ENCODE data around the gene FGF6. TPM values are rescaled to one million over a fixed set of nuclear protein-coding genes. Genes with fewer than 3 reads are reported as not detected.
"Not testable (repeated sequence)": the region's sequence is repeated elsewhere in the genome, so short reads cannot be mapped to it uniquely, and the experiment has no call there.

Gene FGF6
- total RNA-seq, 2 experiments from 2014 or later: not detected

- CTCF ChIA-PET; H3K4me3 Mint-ChIP-seq; H3K36me3 Mint-ChIP-seq; DNase-seq; ATAC-seq; H3K27ac Mint-ChIP-seq; H3K4me1 Mint-ChIP-seq; H3K9me3 Mint-ChIP-seq (ENCODE audit: low read depth): not testable (repeated sequence)
- peaks cover 46% of the 10 kb centered on the region for H3K27me3 Mint-ChIP-seq
Measured at GRCh38 chr12:4455849-4456248, 10.2 kb upstream of the FGF6 start.

GRCh38 chr12:4454315-4454860 is 8.8 kb upstream of the FGF6 start:
- CTCF ChIA-PET: no interaction called here
- Mint-ChIP-seq H3K36me3 (no peaks in the 10 kb centered on the region), H3K9me3 (ENCODE audit: low read depth) (peaks cover 5% of the 10 kb centered on the region), H3K27ac (no peak overlapping the region), H3K4me1 (no peaks in the 10 kb centered on the region), H3K27me3 (peaks cover 50% of the 10 kb centered on the region), H3K4me3 (no peak overlapping the region)
- ATAC-seq (no peak), DNase-seq (no peak)

- Mint-ChIP-seq H3K27me3 (peaks cover 42% of the 10 kb centered on the region), H3K36me3 (no peaks in the 10 kb centered on the region), H3K4me1 (no peaks in the 10 kb centered on the region), H3K27ac (no peak overlapping the region), H3K9me3 (ENCODE audit: low read depth) (peaks cover 5% of the 10 kb centered on the region), H3K4me3 (no peak overlapping the region)
- DNase-seq (no peak), ATAC-seq (no peak)
- CTCF ChIA-PET: no interaction called here
Measured at GRCh38 chr12:4451694-4452093, 6.1 kb upstream of the FGF6 start.

GRCh38 chr12:4450551-4451112 is 5.0 kb upstream of the FGF6 start:
- CTCF ChIA-PET: interaction anchor here (1.0 kb wide), 1 partner anchor 193 kb away, joined by 3 read pairs; no protein-coding TSS in a partner anchor
- Mint-ChIP-seq H3K9me3 (ENCODE audit: low read depth) (peaks cover 5% of the 10 kb centered on the region), H3K4me1 (no peaks in the 10 kb centered on the region), H3K36me3 (no peaks in the 10 kb centered on the region), H3K27me3 (peaks cover 41% of the 10 kb centered on the region), H3K27ac (no peak overlapping the region), H3K4me3 (no peak overlapping the region)
- no peak for DNase-seq
- no peak for ATAC-seq

- Mint-ChIP-seq H3K27ac (no peak overlapping the region), H3K4me1 (no peaks in the 10 kb centered on the region)
- CTCF ChIA-PET: no interaction called here
Measured at GRCh38 chr12:4449851-4450221, 4.2 kb upstream of the FGF6 start.

GRCh38 chr12:4448943-4449850 is 3.6 kb upstream of the FGF6 start:
- H3K4me1 Mint-ChIP-seq: no peaks in the 10 kb centered on the region
- no peaks in the 10 kb centered on the region for H3K36me3 Mint-ChIP-seq
- peaks cover 44% of the 10 kb centered on the region for H3K27me3 Mint-ChIP-seq
- H3K4me3 Mint-ChIP-seq: no peak overlapping the region
- ATAC-seq: no peak
- CTCF ChIA-PET: no interaction called here
- no peak overlapping the region for H3K27ac Mint-ChIP-seq
- peaks cover 5% of the 10 kb centered on the region for H3K9me3 Mint-ChIP-seq (ENCODE audit: low read depth)
- no peak for DNase-seq

More at GRCh38 chr12:4449851-4450221, 4.2 kb upstream of the FGF6 start:
- Mint-ChIP-seq H3K4me3 (no peak overlapping the region), H3K27me3 (peaks cover 42% of the 10 kb centered on the region), H3K36me3 (no peaks in the 10 kb centered on the region), H3K9me3 (ENCODE audit: low read depth) (peaks cover 5% of the 10 kb centered on the region)
- ATAC-seq (no peak), DNase-seq (no peak)

GRCh38 chr12:4448371-4448940 is 2.8 kb upstream of the FGF6 start:
- Mint-ChIP-seq H3K36me3 (no peaks in the 10 kb centered on the region), H3K27ac (no peak overlapping the region), H3K27me3 (peaks cover 39% of the 10 kb centered on the region), H3K9me3 (ENCODE audit: low read depth) (peaks cover 3% of the 10 kb centered on the region), H3K4me1 (no peaks in the 10 kb centered on the region), H3K4me3 (no peak overlapping the region)
- ATAC-seq: no peak
- DNase-seq: no peak
- CTCF ChIA-PET: no interaction called here

GRCh38 chr12:4447151-4447550 is 1.5 kb upstream of the FGF6 start:
- Mint-ChIP-seq H3K27me3 (peaks cover 43% of the 10 kb centered on the region), H3K4me1 (no peaks in the 10 kb centered on the region), H3K27ac (no peak overlapping the region), H3K36me3 (no peaks in the 10 kb centered on the region), H3K9me3 (ENCODE audit: low read depth) (no peaks in the 10 kb centered on the region), H3K4me3 (no peak overlapping the region)
- DNase-seq: no peak
- CTCF ChIA-PET: no interaction called here
- ATAC-seq: no peak

GRCh38 chr12:4446335-4446734 is 720 bp upstream of the FGF6 start:
- CTCF ChIA-PET: interaction anchor here (1.3 kb wide), 1 partner anchor 13 kb away, joined by 3 read pairs; no protein-coding TSS in a partner anchor

GRCh38 chr12:4444031-4444430 is 1.6 kb downstream of the FGF6 start:
- Mint-ChIP-seq H3K4me1 (peaks cover 9% of the 10 kb centered on the region), H3K27me3 (peaks cover 29% of the 10 kb centered on the region), H3K4me3 (no peak overlapping the region), H3K27ac (no peak overlapping the region), H3K36me3 (no peaks in the 10 kb centered on the region), H3K9me3 (ENCODE audit: low read depth) (no peaks in the 10 kb centered on the region)
- DNase-seq: no peak
- CTCF ChIA-PET: no interaction called here
- ATAC-seq: no peak

More at GRCh38 chr12:4446335-4446734, 720 bp upstream of the FGF6 start:
- ATAC-seq: no peak
- no peak overlapping the region for H3K4me3 Mint-ChIP-seq
- DNase-seq: no peak
- H3K36me3 Mint-ChIP-seq: no peaks in the 10 kb centered on the region
- no peak overlapping the region for H3K27ac Mint-ChIP-seq
- no peaks in the 10 kb centered on the region for H3K9me3 Mint-ChIP-seq (ENCODE audit: low read depth)
- H3K4me1 Mint-ChIP-seq: no peaks in the 10 kb centered on the region
- H3K27me3 Mint-ChIP-seq: peaks cover 37% of the 10 kb centered on the region

- no peak for ATAC-seq
- no peak overlapping the region for H3K4me3 Mint-ChIP-seq
- CTCF ChIA-PET: no interaction called here
- no peaks in the 10 kb centered on the region for H3K36me3 Mint-ChIP-seq
- no peak overlapping the region for H3K27ac Mint-ChIP-seq
- DNase-seq: no peak
- H3K27me3 Mint-ChIP-seq: peaks cover 27% of the 10 kb centered on the region
- peaks cover 13% of the 10 kb centered on the region for H3K4me1 Mint-ChIP-seq
- no peaks in the 10 kb centered on the region for H3K9me3 Mint-ChIP-seq (ENCODE audit: low read depth)
Measured at GRCh38 chr12:4443616-4444015, 2.0 kb downstream of the FGF6 start.

- H3K9me3 Mint-ChIP-seq (ENCODE audit: low read depth): no peaks in the 10 kb centered on the region
- H3K36me3 Mint-ChIP-seq: no peaks in the 10 kb centered on the region
- peaks cover 36% of the 10 kb centered on the region for H3K27me3 Mint-ChIP-seq
- H3K27ac Mint-ChIP-seq: no peak overlapping the region
- H3K4me1 Mint-ChIP-seq: peaks cover 14% of the 10 kb centered on the region
- ATAC-seq: no peak
- peak; percentile 38 for DNase-seq
- H3K4me3 Mint-ChIP-seq: no peak overlapping the region
- CTCF ChIA-PET: no interaction called here
Measured at GRCh38 chr12:4441355-4442335, 4.0 kb downstream of the FGF6 start.

Measured in activated CD8-positive, alpha-beta memory T cell treated with anti-CD3 and anti-CD28 coated beads, Interleukin-2, amount 10 ng/mL, durations not matched to agents 7 days and 5 days (primary cell).